HG02870 (cell line): ENCODE data around the gene ENTPD6.
"Not testable (repeated sequence)": the region's sequence is repeated elsewhere in the genome, so short reads cannot be mapped to it uniquely, and the experiment has no call there.

ENCODE experiments used
- ATAC-seq: cut with Tn5 transposase; IDR thresholded peaks from one replicate; pipeline ENCODE4 v1.9.1; 2021; ENCODE audit warnings: mild to moderate bottlenecking, moderate library complexity; ENCODE audit not compliant: unreplicated experiment

The ENTPD6 gene

GRCh38 chr20:25222461-25223178 is 27.1 kb downstream of the ENTPD6 start:
- ATAC-seq: no peak

GRCh38 chr20:25223179-25223661 is 27.7 kb downstream of the ENTPD6 start:
- ATAC-seq: no peak

- ATAC-seq: no peak
These were observed 28.5 kb downstream of the ENTPD6 start for GRCh38 chr20:25223765-25224720.

GRCh38 chr20:25224941-25225340 is 29.4 kb downstream of the ENTPD6 start:
- no peak for ATAC-seq

- ATAC-seq: no peak
These were observed 30.3 kb downstream of the ENTPD6 start for GRCh38 chr20:25225642-25226432.

GRCh38 chr20:25226433-25227316 is 31.2 kb downstream of the ENTPD6 start:
- no peak for ATAC-seq

- no peak for ATAC-seq
These were observed 31.9 kb downstream of the ENTPD6 start for GRCh38 chr20:25227317-25227831.

GRCh38 chr20:25229486-25230165 is 34.1 kb downstream of the ENTPD6 start:
- ATAC-seq: peak; percentile 9

- peak; percentile 91 for ATAC-seq
These were observed 34.8 kb downstream of the ENTPD6 start for GRCh38 chr20:25230166-25230831.

GRCh38 chr20:25233016-25233772 is 37.7 kb downstream of the ENTPD6 start:
- no peak for ATAC-seq

- not testable (repeated sequence) for ATAC-seq
These were observed 38.7 kb downstream of the ENTPD6 start for GRCh38 chr20:25234009-25234849.

- no peak for ATAC-seq
These were observed 41.2 kb downstream of the ENTPD6 start for GRCh38 chr20:25236450-25237304.

GRCh38 chr20:25237610-25238318 is 42.3 kb downstream of the ENTPD6 start:
- peak; percentile 68 for ATAC-seq

GRCh38 chr20:25238319-25239037 is 43.0 kb downstream of the ENTPD6 start:
- no peak for ATAC-seq
